ENCODE results near the gene MAP4K2. TPM values are rescaled to one million over a fixed set of nuclear protein-coding genes. Genes with fewer than 3 reads are reported as not detected.

The MAP4K2 gene
- total and polyA plus RNA-seq, 2 of the 8 experiments (the other 6 are each of a cell fraction or from before 2014, with no cell fraction given): 20.1 to 20.7 TPM

GRCh38 chr11:64839887-64840782 is 37.1 kb upstream of the MAP4K2 start (continued):
- TF ChIP-seq NRF1 (IDR thresholded peaks at IDR 0.05; ENCODE audit: low read depth, low read length) (no peak), SRF (IDR thresholded peaks at IDR 0.05; ENCODE audit: low read depth, low read length) (no peak), SP4 (IDR thresholded peaks at IDR 0.05; ENCODE audit: low read length) (no peak), ZNF274 (IDR thresholded peaks at IDR 0.05; ENCODE audit: borderline replicate concordance, extremely low read depth, low read length) (no peak), ASH2L (IDR thresholded peaks at IDR 0.05; ENCODE audit: low read length) (no peak), NANOG (IDR thresholded peaks at IDR 0.05; ENCODE audit: insufficient read depth, low read depth, low read length, poor library complexity, severe bottlenecking) (no peak), EGR1 (IDR thresholded peaks at IDR 0.05; ENCODE audit: borderline replicate concordance, low read depth, low read length) (no peak)

All from H1 (cell line).